ENCODE results near the gene AMTN. TPM values are rescaled to one million over a fixed set of nuclear protein-coding genes. Genes with fewer than 3 reads are reported as not detected.
"Not testable (repeated sequence)": the region's sequence is repeated elsewhere in the genome, so short reads cannot be mapped to it uniquely, and the experiment has no call there.

AMTN gene, protein sequence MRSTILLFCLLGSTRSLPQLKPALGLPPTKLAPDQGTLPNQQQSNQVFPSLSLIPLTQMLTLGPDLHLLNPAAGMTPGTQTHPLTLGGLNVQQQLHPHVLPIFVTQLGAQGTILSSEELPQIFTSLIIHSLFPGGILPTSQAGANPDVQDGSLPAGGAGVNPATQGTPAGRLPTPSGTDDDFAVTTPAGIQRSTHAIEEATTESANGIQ
- not detected for polyA plus RNA-seq
- long read RNA-seq, donor 1, result 0 reads
- long read RNA-seq, donor 2, result 0 reads
- long read RNA-seq, donor 3, result 0 reads
- long read RNA-seq, donor 4, result 0 reads
- long read RNA-seq, donor 5, result 0 reads
- long read RNA-seq, donor 6, result 0 reads
- long read RNA-seq, donor 7, result 0 reads
- long read RNA-seq, donor 8, result 0 reads
- long read RNA-seq, donor 9, result 0 reads
- long read RNA-seq, donor 10, result 0 reads
- long read RNA-seq, donor 11, result 0 reads

GRCh38 chr4:70518269-70518668 is at the start of gene AMTN:
Gene AMTN (plus strand): TSS chr4:70518569. CDS start chr4:70518778, 209 bp downstream.
- 80% methylated on average over 1 of the region's 2 CpGs for WGBS (ENCODE audit: insufficient coverage, low lambda C conversion rate)

DNA sequence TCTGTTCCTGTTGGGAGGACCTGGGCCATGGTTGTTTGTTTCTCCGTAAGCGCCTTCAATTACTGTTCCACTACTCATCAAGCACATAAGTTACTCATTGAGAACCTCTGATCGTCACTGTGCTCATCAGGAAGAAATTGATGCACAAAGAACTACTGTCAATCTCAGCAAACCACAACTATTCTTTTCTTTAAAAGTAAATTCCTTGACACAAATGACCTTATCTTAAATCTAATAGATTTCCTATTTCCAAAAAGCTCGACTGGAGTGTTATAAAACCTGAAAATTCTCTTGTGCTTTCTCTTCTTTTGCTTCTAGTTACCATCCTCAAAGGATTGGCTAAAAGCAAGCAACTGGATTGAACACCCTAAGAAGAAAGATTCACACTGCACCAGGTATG is 46.5 kb upstream of the AMTN start, which contains the start of gene MUC7:
MUC7 (plus strand) TSS at position 301 of the 400 bp plus-strand sequence. CDS start 1,825 bp downstream, outside the sequence.
- no peaks in the 10 kb centered on the region for H3K27me3 ChIP-seq (ENCODE audit: control insufficient read depth, insufficient read depth, low read length)
- 40% methylated on average over 1 of the region's 4 CpGs for WGBS (ENCODE audit: insufficient coverage, low lambda C conversion rate)
- DNase-seq, result no peak
- no peak within 1 kb of the TSS for H3K27ac ChIP-seq (ENCODE audit: low read length)
- no peaks in the 10 kb centered on the region for H3K4me1 ChIP-seq (ENCODE audit: control insufficient read depth, insufficient read depth, low read length)
- no peaks in the 10 kb centered on the region for H3K36me3 ChIP-seq (ENCODE audit: control insufficient read depth, insufficient read depth, low read length)
- no peaks in the 10 kb centered on the region for H3K9me3 ChIP-seq (ENCODE audit: control insufficient read depth, low read depth, low read length)
- H3K4me3 ChIP-seq (ENCODE audit: low read length), result no peak within 1 kb of the TSS

More at GRCh38 chr4:70518269-70518668, at the start of gene AMTN:
- Histone ChIP-seq H3K9me3 (ENCODE audit: control insufficient read depth, low read depth, low read length) (no peaks in the 10 kb centered on the region), H3K36me3 (ENCODE audit: control insufficient read depth, insufficient read depth, low read length) (no peaks in the 10 kb centered on the region), H3K4me3 (ENCODE audit: low read length) (no peak within 1 kb of the TSS), H3K27me3 (ENCODE audit: control insufficient read depth, insufficient read depth, low read length) (no peaks in the 10 kb centered on the region), H3K27ac (ENCODE audit: low read length) (no peak within 1 kb of the TSS), H3K4me1 (ENCODE audit: control insufficient read depth, insufficient read depth, low read length) (no peaks in the 10 kb centered on the region)
- DNase-seq, result no peak

DNA sequence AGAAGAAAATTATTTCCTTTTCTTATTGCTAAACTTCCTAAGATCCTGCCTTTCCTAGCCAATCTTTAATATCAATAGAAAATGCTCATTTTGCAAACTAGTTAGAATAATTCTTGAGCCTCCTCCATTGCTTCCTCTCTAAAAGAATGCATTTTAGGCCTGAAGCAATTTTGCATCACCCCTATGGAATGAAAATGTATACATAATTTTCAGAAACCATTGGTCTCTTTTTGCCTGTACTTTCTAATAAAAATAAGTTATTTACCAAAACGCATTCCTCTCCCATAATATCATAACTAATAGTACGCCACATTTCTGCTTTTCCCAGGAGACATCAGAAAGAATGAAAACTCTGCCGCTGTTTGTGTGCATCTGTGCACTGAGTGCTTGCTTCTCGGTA is 44.7 kb upstream of the AMTN start:
- Histone ChIP-seq H3K4me3 (ENCODE audit: low read length) (no peak overlapping the region), H3K27me3 (ENCODE audit: control insufficient read depth, insufficient read depth, low read length) (no peaks in the 10 kb centered on the region), H3K9me3 (ENCODE audit: control insufficient read depth, low read depth, low read length) (no peaks in the 10 kb centered on the region), H3K27ac (ENCODE audit: low read length) (no peak overlapping the region), H3K4me1 (ENCODE audit: control insufficient read depth, insufficient read depth, low read length) (no peaks in the 10 kb centered on the region), H3K36me3 (ENCODE audit: control insufficient read depth, insufficient read depth, low read length) (no peaks in the 10 kb centered on the region)
- no peak for DNase-seq
- 80% methylated on average over 1 of the region's 4 CpGs for WGBS (ENCODE audit: insufficient coverage, low lambda C conversion rate)

DNA sequence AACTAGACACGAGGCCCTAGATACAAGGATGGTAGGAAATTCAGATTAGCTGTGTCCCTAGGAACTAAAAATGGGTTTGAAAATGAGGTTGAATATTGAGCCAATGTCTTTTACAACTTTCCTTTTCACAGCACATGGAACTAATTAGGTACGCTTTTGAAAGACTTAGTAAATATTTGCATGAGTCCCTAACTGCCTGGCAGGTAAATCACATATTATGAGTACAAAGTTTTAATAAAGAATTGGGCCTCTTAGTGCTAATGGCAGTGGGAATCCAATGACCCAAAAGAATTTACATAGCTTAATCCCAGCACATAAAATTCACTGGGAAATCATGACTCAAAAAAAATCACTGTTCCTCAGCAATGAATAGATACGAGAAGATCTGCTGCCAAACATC is 29.6 kb upstream of the AMTN start:
- H3K4me3 ChIP-seq (ENCODE audit: low read length), result no peak overlapping the region
- no peaks in the 10 kb centered on the region for H3K27me3 ChIP-seq (ENCODE audit: control insufficient read depth, insufficient read depth, low read length)
- no peaks in the 10 kb centered on the region for H3K36me3 ChIP-seq (ENCODE audit: control insufficient read depth, insufficient read depth, low read length)
- WGBS (ENCODE audit: insufficient coverage, low lambda C conversion rate), result 67% methylated on average over 1 of the region's 3 CpGs
- H3K4me1 ChIP-seq (ENCODE audit: control insufficient read depth, insufficient read depth, low read length), result no peaks in the 10 kb centered on the region
- H3K27ac ChIP-seq (ENCODE audit: low read length), result no peak overlapping the region
- no peak for DNase-seq
- H3K9me3 ChIP-seq (ENCODE audit: control insufficient read depth, low read depth, low read length), result no peaks in the 10 kb centered on the region

GRCh38 chr4:70496231-70496630 is 22.1 kb upstream of the AMTN start:
- H3K36me3 ChIP-seq (ENCODE audit: control insufficient read depth, insufficient read depth, low read length), result no peaks in the 10 kb centered on the region
- H3K9me3 ChIP-seq (ENCODE audit: control insufficient read depth, low read depth, low read length), result no peaks in the 10 kb centered on the region
- no peaks in the 10 kb centered on the region for H3K4me1 ChIP-seq (ENCODE audit: control insufficient read depth, insufficient read depth, low read length)
- DNase-seq, result no peak
- no peak overlapping the region for H3K4me3 ChIP-seq (ENCODE audit: low read length)
- H3K27ac ChIP-seq (ENCODE audit: low read length), result no peak overlapping the region
- 76% methylated on average over 5 of the region's 6 CpGs for WGBS (ENCODE audit: insufficient coverage, low lambda C conversion rate)
- no peaks in the 10 kb centered on the region for H3K27me3 ChIP-seq (ENCODE audit: control insufficient read depth, insufficient read depth, low read length)

DNA sequence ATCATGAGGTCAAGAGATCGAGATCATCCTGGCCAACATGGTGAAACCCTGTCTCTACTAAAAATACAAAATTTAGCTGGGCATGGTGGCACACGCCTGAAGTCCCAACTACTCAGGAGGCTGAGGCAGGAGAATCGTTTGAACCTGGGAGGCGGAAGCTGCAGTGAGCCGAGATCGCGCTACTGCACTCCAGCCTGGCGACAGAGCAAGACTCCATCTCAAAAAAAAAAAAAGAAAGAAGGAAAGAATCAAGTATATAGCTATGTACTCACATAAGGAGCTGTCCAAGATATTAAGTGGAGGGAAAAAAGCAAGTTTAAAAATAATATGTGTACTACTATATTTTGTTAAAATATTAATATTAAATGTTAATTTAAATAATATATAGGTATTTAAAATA is 16.5 kb upstream of the AMTN start:
- not testable (repeated sequence) for H3K9me3 ChIP-seq (ENCODE audit: control insufficient read depth, low read depth, low read length); H3K27ac ChIP-seq (ENCODE audit: low read length); H3K4me3 ChIP-seq (ENCODE audit: low read length); H3K4me1 ChIP-seq (ENCODE audit: control insufficient read depth, insufficient read depth, low read length); H3K36me3 ChIP-seq (ENCODE audit: control insufficient read depth, insufficient read depth, low read length); DNase-seq; H3K27me3 ChIP-seq (ENCODE audit: control insufficient read depth, insufficient read depth, low read length)
- 79% methylated on average over 3 of the region's 8 CpGs for WGBS (ENCODE audit: insufficient coverage, low lambda C conversion rate)

GRCh38 chr4:70504733-70505132 is 13.6 kb upstream of the AMTN start:
- no peak overlapping the region for H3K27ac ChIP-seq (ENCODE audit: low read length)
- WGBS (ENCODE audit: insufficient coverage, low lambda C conversion rate), result 14% methylated on average over 1 of the region's 4 CpGs
- no peaks in the 10 kb centered on the region for H3K9me3 ChIP-seq (ENCODE audit: control insufficient read depth, low read depth, low read length)
- no peaks in the 10 kb centered on the region for H3K27me3 ChIP-seq (ENCODE audit: control insufficient read depth, insufficient read depth, low read length)
- no peak overlapping the region for H3K4me3 ChIP-seq (ENCODE audit: low read length)
- no peaks in the 10 kb centered on the region for H3K36me3 ChIP-seq (ENCODE audit: control insufficient read depth, insufficient read depth, low read length)
- no peak for DNase-seq
- H3K4me1 ChIP-seq (ENCODE audit: control insufficient read depth, insufficient read depth, low read length), result no peaks in the 10 kb centered on the region

DNA sequence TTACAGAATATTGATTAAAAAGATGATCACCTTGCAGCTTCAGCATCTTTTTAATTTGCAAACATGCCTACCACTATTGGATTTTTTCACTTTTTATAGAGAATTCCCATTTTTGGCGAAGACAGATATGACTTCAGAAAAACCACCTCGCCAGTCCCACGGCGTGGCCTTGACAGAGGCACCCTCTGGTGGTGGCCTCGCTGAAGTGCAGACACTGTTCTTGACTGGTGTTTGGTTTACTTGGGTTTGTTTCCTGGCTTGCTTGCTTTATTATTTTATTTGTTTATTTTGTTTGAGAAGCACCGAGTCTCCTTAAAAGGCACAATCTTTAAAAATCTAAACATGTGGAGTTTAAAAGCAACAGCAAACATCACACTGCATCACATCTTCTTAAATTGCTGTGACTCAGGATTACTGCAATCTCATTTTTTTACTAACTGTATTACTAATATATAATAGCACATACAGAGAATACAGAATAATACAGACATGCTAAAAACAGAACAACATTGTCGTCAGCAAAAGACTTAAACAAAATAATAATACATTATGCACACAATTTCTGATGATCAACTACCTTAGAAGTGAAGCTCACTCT is 13.1 kb upstream of the AMTN start:
- 4% methylated on average over 3 of the region's 7 CpGs for WGBS (ENCODE audit: insufficient coverage, low lambda C conversion rate)
- DNase-seq, result peak; percentile 9 to 18
- H3K36me3 ChIP-seq (ENCODE audit: control insufficient read depth, insufficient read depth, low read length), result no peaks in the 10 kb centered on the region
- no peaks in the 10 kb centered on the region for H3K27me3 ChIP-seq (ENCODE audit: control insufficient read depth, insufficient read depth, low read length)
- H3K4me1 ChIP-seq (ENCODE audit: control insufficient read depth, insufficient read depth, low read length), result no peaks in the 10 kb centered on the region
- no peak overlapping the region for H3K27ac ChIP-seq (ENCODE audit: low read length)
- no peak overlapping the region for H3K4me3 ChIP-seq (ENCODE audit: low read length)
- no peaks in the 10 kb centered on the region for H3K9me3 ChIP-seq (ENCODE audit: control insufficient read depth, low read depth, low read length)

- Histone ChIP-seq H3K9me3 (ENCODE audit: control insufficient read depth, low read depth, low read length) (no peaks in the 10 kb centered on the region), H3K36me3 (ENCODE audit: control insufficient read depth, insufficient read depth, low read length) (no peaks in the 10 kb centered on the region), H3K4me1 (ENCODE audit: control insufficient read depth, insufficient read depth, low read length) (no peaks in the 10 kb centered on the region), H3K27ac (ENCODE audit: low read length) (no peak overlapping the region), H3K4me3 (ENCODE audit: low read length) (no peak overlapping the region), H3K27me3 (ENCODE audit: control insufficient read depth, insufficient read depth, low read length) (no peaks in the 10 kb centered on the region)
- no peak for DNase-seq
- no CpG with 5 or more reads among the region's 1 CpG for WGBS (ENCODE audit: insufficient coverage, low lambda C conversion rate)
Measured at GRCh38 chr4:70508801-70509200, 9.6 kb upstream of the AMTN start.

- DNase-seq, result no peak
- H3K27ac ChIP-seq (ENCODE audit: low read length), result no peak overlapping the region
- no peaks in the 10 kb centered on the region for H3K9me3 ChIP-seq (ENCODE audit: control insufficient read depth, low read depth, low read length)
- H3K36me3 ChIP-seq (ENCODE audit: control insufficient read depth, insufficient read depth, low read length), result no peaks in the 10 kb centered on the region
- H3K4me1 ChIP-seq (ENCODE audit: control insufficient read depth, insufficient read depth, low read length), result no peaks in the 10 kb centered on the region
- WGBS (ENCODE audit: insufficient coverage, low lambda C conversion rate), result no CpG with 5 or more reads among the region's 3 CpGs
- no peak overlapping the region for H3K4me3 ChIP-seq (ENCODE audit: low read length)
- no peaks in the 10 kb centered on the region for H3K27me3 ChIP-seq (ENCODE audit: control insufficient read depth, insufficient read depth, low read length)
Measured at GRCh38 chr4:70511365-70511764, 7.0 kb upstream of the AMTN start.

Data from large intestine (tissue), 12 donors.